ENCODE measurements around the gene TALDO1.

Gene TALDO1

GRCh38 chr11:803770-804598, 56.7 kb downstream of the TALDO1 start:
- DNase-seq (ENCODE audit: insufficient read length, low spot score) (no peak), FAIRE-seq (no peak)
- TF ChIP-seq POLR2A (IDR thresholded peaks at IDR 0.05; ENCODE audit: low read depth, low read length): no peak

DNA sequence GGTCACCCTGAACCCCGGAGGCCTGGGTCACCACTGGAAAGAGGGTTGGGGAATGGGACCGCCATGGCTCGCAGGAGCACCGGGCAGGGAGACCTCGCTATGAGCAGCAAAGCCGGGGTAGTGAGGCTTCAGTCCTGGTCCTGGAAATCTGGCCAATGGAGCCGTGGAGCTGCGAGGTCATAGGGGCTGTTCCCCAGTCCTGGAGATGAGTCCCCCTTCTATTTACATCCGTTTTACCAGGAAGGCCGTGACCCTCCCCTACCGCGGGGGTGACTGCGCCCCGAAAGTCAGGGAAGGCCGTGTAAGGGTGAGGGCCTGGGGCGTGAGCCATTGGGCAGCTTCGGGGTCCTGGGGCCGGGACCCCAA, 57.3 kb downstream of the TALDO1 start:
- no peak for FAIRE-seq
- no peak for TF ChIP-seq POLR2A (IDR thresholded peaks at IDR 0.05; ENCODE audit: low read depth, low read length)
- DNase-seq (ENCODE audit: insufficient read length, low spot score): no peak

DNA sequence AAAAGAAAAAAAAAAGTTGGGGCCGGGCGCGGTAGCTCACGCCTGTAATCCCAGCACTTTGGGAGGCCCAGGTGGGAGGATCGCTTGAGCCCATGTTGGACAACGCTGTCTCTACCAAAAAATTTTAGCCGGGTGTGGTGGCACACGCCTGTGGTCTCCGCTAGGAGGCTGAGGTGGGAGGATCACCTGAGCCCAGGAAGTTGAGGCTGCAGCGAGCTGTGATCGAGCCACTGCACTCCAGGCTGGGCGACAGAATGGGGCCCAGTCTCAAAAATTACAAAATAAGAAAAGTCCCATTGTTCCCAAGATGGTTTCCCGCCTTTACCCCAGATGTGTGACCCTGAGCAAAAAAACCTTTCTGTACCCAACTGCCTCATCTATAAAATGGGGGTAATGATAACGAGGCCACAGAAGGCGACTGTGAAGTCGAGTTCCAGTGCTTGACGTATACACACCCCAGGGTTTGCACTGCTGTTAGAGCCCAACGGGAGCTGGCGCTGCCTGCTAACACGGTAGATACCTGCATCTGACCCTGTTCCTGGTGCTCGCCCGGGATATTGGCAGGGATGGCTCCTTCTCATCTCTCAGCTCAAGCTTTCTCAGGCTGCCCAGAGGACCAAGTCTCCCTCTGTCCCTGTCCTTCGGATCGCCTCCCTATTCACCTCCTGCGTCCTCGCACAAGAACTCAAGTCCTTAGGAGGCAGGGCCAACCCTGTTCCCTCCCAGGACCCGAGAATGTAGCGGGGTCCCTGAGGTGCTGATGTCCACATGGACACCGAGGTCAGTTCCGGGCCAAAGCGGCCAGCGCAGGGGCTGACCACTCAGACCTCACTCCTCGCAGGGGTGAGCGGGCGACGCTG, 61.4 kb downstream of the TALDO1 start:
- TF ChIP-seq POLR2A (IDR thresholded peaks at IDR 0.05; ENCODE audit: low read depth, low read length): no peak
- no peak for FAIRE-seq
- peak; percentile 90 for DNase-seq (ENCODE audit: insufficient read length, low spot score)

DNA sequence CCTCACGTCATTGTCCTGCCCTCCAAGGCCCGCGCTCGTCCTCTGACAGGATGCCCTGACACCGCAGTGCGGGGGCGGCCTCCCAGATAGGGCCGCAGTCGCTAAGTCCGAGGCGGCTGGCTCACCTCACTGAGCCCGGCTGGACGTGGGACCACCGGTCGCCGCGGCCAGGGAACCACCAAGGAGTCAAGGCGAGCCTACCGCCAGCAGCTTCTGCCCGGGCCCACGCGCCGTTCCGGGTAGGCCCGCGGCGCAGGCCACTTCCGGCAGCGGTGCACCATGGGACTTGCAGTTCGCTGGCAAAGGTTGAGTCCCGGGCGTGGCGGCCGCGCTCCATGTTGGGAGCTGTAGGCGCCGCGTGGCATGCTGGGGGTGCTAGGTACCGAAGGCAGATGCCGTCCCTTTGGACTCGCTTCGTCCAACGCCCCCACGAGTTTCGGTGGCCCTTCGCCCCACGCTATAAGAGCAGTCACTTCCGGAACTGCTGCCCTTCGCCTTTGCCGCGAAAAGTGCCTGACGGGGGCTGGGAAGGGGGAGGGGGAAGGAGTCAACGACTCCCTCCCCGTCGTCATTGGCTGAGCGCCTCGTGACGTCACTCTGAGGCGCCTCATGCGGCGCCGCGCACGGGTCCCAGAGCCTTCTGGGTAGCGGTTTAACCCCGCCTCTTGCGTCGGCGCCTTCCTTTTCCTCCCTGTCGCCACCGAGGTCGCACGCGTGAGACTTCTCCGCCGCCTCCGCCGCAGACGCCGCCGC, 62.2 kb downstream of the TALDO1 start, which contains the start of gene RPLP2:
Gene RPLP2 (plus strand): TSS at position 681 of the 753 bp plus-strand sequence. CDS start 268 bp downstream, outside the sequence.
- TF ChIP-seq POLR2A (IDR thresholded peaks at IDR 0.05; ENCODE audit: low read depth, low read length): peak; percentile 85
- DNase-seq (ENCODE audit: insufficient read length, low spot score): peak; percentile 92
- no peak for FAIRE-seq

GRCh38 chr11:810040-810567, 62.8 kb downstream of the TALDO1 start:
- FAIRE-seq (no peak), DNase-seq (ENCODE audit: insufficient read length, low spot score) (no peak)
- TF ChIP-seq POLR2A (IDR thresholded peaks at IDR 0.05; ENCODE audit: low read depth, low read length): no peak

GRCh38 chr11:811446-812245, 64.4 kb downstream of the TALDO1 start:
- FAIRE-seq (no peak), DNase-seq (ENCODE audit: insufficient read length, low spot score) (no peak)
- TF ChIP-seq POLR2A (IDR thresholded peaks at IDR 0.05; ENCODE audit: low read depth, low read length): no peak

GRCh38 chr11:812390-812789, 65.1 kb downstream of the TALDO1 start:
- FAIRE-seq (no peak), DNase-seq (ENCODE audit: insufficient read length, low spot score) (no peak)

DNA sequence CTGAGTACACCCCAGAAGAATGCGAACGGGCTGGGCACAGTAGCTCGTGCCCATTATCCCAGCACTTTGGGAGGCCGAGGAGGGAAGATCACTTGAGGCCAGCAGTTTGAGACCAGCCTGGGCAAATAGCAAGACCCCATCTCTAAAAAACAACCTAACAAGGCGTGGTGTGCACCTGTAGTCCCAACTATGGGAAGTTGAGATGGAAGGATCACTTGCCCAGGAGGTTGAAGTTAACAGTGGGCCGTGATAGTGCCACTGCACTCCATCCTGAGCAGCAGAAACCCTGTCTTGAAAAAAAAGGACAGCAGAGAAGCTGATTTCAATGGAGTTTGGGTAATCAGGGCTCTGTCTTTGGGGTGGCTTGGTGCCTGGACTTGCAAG, 65.8 kb downstream of the TALDO1 start:
- TF ChIP-seq POLR2A (IDR thresholded peaks at IDR 0.05; ENCODE audit: low read depth, low read length): no peak
- no peak for FAIRE-seq

More at GRCh38 chr11:812390-812789, 65.1 kb downstream of the TALDO1 start:
- no peak for TF ChIP-seq POLR2A (IDR thresholded peaks at IDR 0.05; ENCODE audit: low read depth, low read length)

GRCh38 chr11:813456-814096, 66.3 kb downstream of the TALDO1 start:
- TF ChIP-seq POLR2A (IDR thresholded peaks at IDR 0.05; ENCODE audit: low read depth, low read length): no peak
- no peak for DNase-seq (ENCODE audit: insufficient read length, low spot score)
- FAIRE-seq: no peak

More for the DNA sequence above, 65.8 kb downstream of the TALDO1 start:
- no peak for DNase-seq (ENCODE audit: insufficient read length, low spot score)
